Esophagus (tissue), 2 donors: Measurements from ENCODE around the gene USP36. TPM values are rescaled to one million over a fixed set of nuclear protein-coding genes. Genes with fewer than 3 reads are reported as not detected.

Experiments
- H3K27ac ChIP-seq, 2 donors: one replicate each; pipeline ENCODE4 v1.5.1; 2013; ENCODE audit warnings: low read depth in 2 of 2, mild to moderate bottlenecking in 2 of 2, inconsistent platforms in 1 of 2, low read length in 1 of 2, moderate library complexity in 1 of 2
- H3K27me3 ChIP-seq, 2 donors: one replicate each; pipeline ENCODE4 v1.6.1; 2013; ENCODE audit warnings: low read length in 2 of 2, control low read depth in 1 of 2, mild to moderate bottlenecking in 1 of 2; ENCODE audit not compliant: insufficient read depth in 2 of 2, control insufficient read depth in 1 of 2
- H3K36me3 ChIP-seq, 2 donors: one replicate each; pipeline ENCODE4 v1.6.1; 2013; ENCODE audit warnings: low read length in 1 of 2; ENCODE audit not compliant: control insufficient read depth in 2 of 2, insufficient read depth in 2 of 2
- H3K4me1 ChIP-seq, 2 donors: one replicate each; pipeline ENCODE4 v1.6.1; 2013; ENCODE audit warnings: low read length in 1 of 2; ENCODE audit not compliant: control insufficient read depth in 2 of 2, insufficient read depth in 2 of 2
- H3K4me3 ChIP-seq, 2 donors: one replicate each; pipeline ENCODE4 v1.5.1; 2013; ENCODE audit warnings: low read length in 2 of 2, mild to moderate bottlenecking in 2 of 2, low read depth in 1 of 2, moderate library complexity in 1 of 2
- H3K9me3 ChIP-seq, 2 donors: one replicate each; pipeline ENCODE4 v1.6.1; 2013; ENCODE audit warnings: mild to moderate bottlenecking in 2 of 2, low read depth in 1 of 2, low read length in 1 of 2, moderate library complexity in 1 of 2; ENCODE audit not compliant: control insufficient read depth in 2 of 2, insufficient read depth in 1 of 2
- WGBS, 2 donors: extraction: QIAGEN DNeasy Blood & Tissue Kit; methylation state at CpG; one replicate each; pipeline ENCODE4 v1.1.7; 2013; 5-methylcytosine and 5-hydroxymethylcytosine counted together
- polyA plus RNA-seq, 2 donors: library from polyadenylated mRNA; stranded (reverse); fragments of 200-250 nt; gene quantifications; one replicate each; pipeline ENCODE4 v1.2.3, GENCODE V29; 2013
- donor health status: healthy with polysubstance abuse.
- donor health status: Bipolar disorder and iron deficiency.

USP36 gene
- polyA plus RNA-seq, 2 donors: 17.0 to 17.6 TPM

- H3K36me3 ChIP-seq: no peaks in the 10 kb centered on the region
- no peak overlapping the region for H3K4me3 ChIP-seq
- WGBS, 2 donors: 32 to 38% methylated on average over 6 of the region's 6 CpGs
- peaks cover 0 to 3% of the 10 kb centered on the region in 2 donors for H3K4me1 ChIP-seq
- peak overlapping the region; percentile 62 to 70 for H3K27ac ChIP-seq
- H3K27me3 ChIP-seq: no peaks in the 10 kb centered on the region
- H3K9me3 ChIP-seq: no peaks in the 10 kb centered on the region
Measured at GRCh38 chr17:78771758-78772382, 68.7 kb downstream of the USP36 start.

- WGBS, 2 donors: 84 to 88% methylated on average over 7 of the region's 7 CpGs
- H3K4me1 ChIP-seq: peaks cover 3 to 6% of the 10 kb centered on the region in 2 donors
- H3K27me3 ChIP-seq: no peaks in the 10 kb centered on the region
- no peak overlapping the region for H3K4me3 ChIP-seq
- no peak overlapping the region for H3K27ac ChIP-seq
- H3K9me3 ChIP-seq: no peaks in the 10 kb centered on the region
- no peaks in the 10 kb centered on the region for H3K36me3 ChIP-seq
Measured at GRCh38 chr17:78769196-78769773, 71.3 kb downstream of the USP36 start.

- H3K27ac ChIP-seq: no peak overlapping the region
- H3K27me3 ChIP-seq: no peaks in the 10 kb centered on the region
- H3K4me1 ChIP-seq: peaks cover 3 to 8% of the 10 kb centered on the region in 2 donors
- no peaks in the 10 kb centered on the region for H3K9me3 ChIP-seq
- 29 to 49% methylated on average over 4 of the region's 4 CpGs for WGBS, 2 donors
- H3K36me3 ChIP-seq: no peaks in the 10 kb centered on the region
- H3K4me3 ChIP-seq: no peak overlapping the region
Measured at GRCh38 chr17:78767806-78768205, 72.8 kb downstream of the USP36 start.

GRCh38 chr17:78766743-78767294 lies 73.8 kb downstream of the USP36 start:
- Histone ChIP-seq H3K27me3 (no peaks in the 10 kb centered on the region), H3K4me1 (peaks cover 3 to 8% of the 10 kb centered on the region in 2 donors), H3K36me3 (no peaks in the 10 kb centered on the region), H3K4me3 (no peak overlapping the region), H3K27ac (peak overlapping the region; percentile 33 to 40), H3K9me3 (no peaks in the 10 kb centered on the region)
- 60 to 75% methylated on average over 5 of the region's 5 CpGs for WGBS, 2 donors

- no peaks in the 10 kb centered on the region for H3K36me3 ChIP-seq
- H3K27me3 ChIP-seq: no peaks in the 10 kb centered on the region
- 42 to 46% methylated on average over 2 of the region's 2 CpGs for WGBS, 2 donors
- H3K27ac ChIP-seq: peak overlapping the region; percentile 33 to 41
- H3K4me3 ChIP-seq: no peak overlapping the region
- H3K9me3 ChIP-seq: no peaks in the 10 kb centered on the region
- peaks cover 3 to 8% of the 10 kb centered on the region in 2 donors for H3K4me1 ChIP-seq
Measured at GRCh38 chr17:78766225-78766624, 74.4 kb downstream of the USP36 start.

GRCh38 chr17:78765821-78766220 lies 74.8 kb downstream of the USP36 start:
- 51 to 68% methylated on average over 3 of the region's 3 CpGs for WGBS, 2 donors
- Histone ChIP-seq H3K27ac (peak overlapping the region; percentile 33 to 41), H3K4me1 (peaks cover 3 to 8% of the 10 kb centered on the region in 2 donors)

GRCh38 chr17:78764871-78765270 lies 75.7 kb downstream of the USP36 start:
- Histone ChIP-seq H3K4me3 (no peak overlapping the region), H3K4me1 (peaks cover 3 to 8% of the 10 kb centered on the region in 2 donors), H3K27me3 (no peaks in the 10 kb centered on the region), H3K36me3 (no peaks in the 10 kb centered on the region), H3K27ac (no peak overlapping the region), H3K9me3 (no peaks in the 10 kb centered on the region)
- 88 to 92% methylated on average over 8 of the region's 8 CpGs for WGBS, 2 donors

More at GRCh38 chr17:78765821-78766220, 74.8 kb downstream of the USP36 start:
- Histone ChIP-seq H3K36me3 (no peaks in the 10 kb centered on the region), H3K27me3 (no peaks in the 10 kb centered on the region), H3K9me3 (no peaks in the 10 kb centered on the region), H3K4me3 (no peak overlapping the region)

GRCh38 chr17:78763561-78763960 lies 77.1 kb downstream of the USP36 start:
- Histone ChIP-seq H3K4me3 (no peak overlapping the region), H3K27me3 (no peaks in the 10 kb centered on the region), H3K9me3 (no peaks in the 10 kb centered on the region), H3K36me3 (no peaks in the 10 kb centered on the region), H3K4me1 (peaks cover 3 to 10% of the 10 kb centered on the region in 2 donors), H3K27ac (no peak overlapping the region)
- WGBS, 2 donors: 95 to 96% methylated on average over 3 of the region's 3 CpGs

- H3K36me3 ChIP-seq: no peaks in the 10 kb centered on the region
- H3K27me3 ChIP-seq: no peaks in the 10 kb centered on the region
- H3K4me3 ChIP-seq: no peak overlapping the region
- H3K4me1 ChIP-seq: peaks cover 3 to 12% of the 10 kb centered on the region in 2 donors
- 51 to 52% methylated on average over 5 of the region's 5 CpGs for WGBS, 2 donors
- H3K27ac ChIP-seq: peak overlapping the region in 1 of 2 donors; percentile 50
- H3K9me3 ChIP-seq: no peaks in the 10 kb centered on the region
Measured at GRCh38 chr17:78761789-78762406, 78.7 kb downstream of the USP36 start.
